ENCODE data around the gene MYLK3. TPM values are rescaled to one million over a fixed set of nuclear protein-coding genes. Genes with fewer than 3 reads are reported as not detected.

Gene MYLK3
- total and polyA plus RNA-seq, 2 of the 4 experiments (the other 2 are of a cell fraction) = under 0.01 to 0.03 TPM

GRCh38 chr16:46720619-46721018 lies 27.5 kb downstream of the MYLK3 start:
- in situ Hi-C loops (cut with MboI; ENCODE audit: low sequenced_read_pairs) = no loop called here
- no peak overlapping the region for H3K9ac ChIP-seq (ENCODE audit: low read depth, low read length)
- ATAC-seq (ENCODE audit: low read depth) (no peak), DNase-seq (no peak)
- ChIA-PET CTCF (no interaction called here), POLR2A (ENCODE audit: unreplicated experiment) (no interaction called here)
- H3K79me1 ChIP-seq (ENCODE audit: low read depth in 1 of 2, low read length in 2 of 2) = no peaks in the 10 kb centered on the region
- intact Hi-C loops (cut with micrococcal nuclease) = no loop called here
- no peak overlapping the region for H3K18ac ChIP-seq (ENCODE audit: low read depth, low read length)
- no peak overlapping the region for H3K4ac ChIP-seq (ENCODE audit: low read depth, low read length)
- no peak overlapping the region for H2AK9ac ChIP-seq (replicated peaks; ENCODE audit: low read depth, low read length, poor library complexity)
- no peaks in the 10 kb centered on the region for H3K36me3 ChIP-seq (ENCODE audit: control insufficient read depth, insufficient read depth, low read length)
- H2BK120ac ChIP-seq (ENCODE audit: low read depth, low read length) = no peak overlapping the region
- H3K14ac ChIP-seq (replicated peaks; ENCODE audit: low read depth, low read length) = no peak overlapping the region
- TF ChIP-seq RCOR1 (IDR thresholded peaks at IDR 0.05; ENCODE audit: insufficient replicate concordance, low read length) (no peak), MAFK (IDR thresholded peaks at IDR 0.05; ENCODE audit: low read depth, low read length) (no peak), POLR2A (IDR thresholded peaks at IDR 0.05; ENCODE audit: low read depth, low read length) (no peak)
- no peaks in the 10 kb centered on the region for H3K27me3 ChIP-seq (ENCODE audit: control insufficient read depth, insufficient read depth, low read length)
- H4K91ac ChIP-seq (ENCODE audit: insufficient read depth, low read depth, low read length) = no peak overlapping the region
- no peak overlapping the region for H2AFZ ChIP-seq (replicated peaks; ENCODE audit: low read length, poor library complexity)
- no peak overlapping the region for H2AK5ac ChIP-seq (ENCODE audit: low read depth, low read length)
- no peaks in the 10 kb centered on the region for H3K4me1 ChIP-seq (ENCODE audit: control insufficient read depth, insufficient read depth, low read length)
- dilution Hi-C loops (cut with HindIII; ENCODE audit: low sequenced_read_pairs, unreplicated experiment) = no loop called here
- H3K27ac ChIP-seq (ENCODE audit: insufficient read depth, low read length) = no peak overlapping the region
- H4K20me1 ChIP-seq (ENCODE audit: insufficient read depth, low read length) = no peaks in the 10 kb centered on the region
- no CpG with 5 or more reads among the region's 2 CpGs for WGBS, 2 experiments (ENCODE audit: extremely low coverage in 2 of 2, insufficient read length in 1 of 2)
- H3K4me2 ChIP-seq (ENCODE audit: low read depth, low read length) = no peak overlapping the region
- no peak overlapping the region for H3K4me3 ChIP-seq (ENCODE audit: insufficient read depth, low read depth, low read length)
- no peak overlapping the region for H2BK20ac ChIP-seq (ENCODE audit: low read depth, low read length)
- H4K8ac ChIP-seq (ENCODE audit: low read depth in 2 of 2, low read length in 2 of 2) = no peak overlapping the region
- H2BK15ac ChIP-seq (ENCODE audit: low read depth, low read length) = no peak overlapping the region
- H3K9me1 ChIP-seq (ENCODE audit: insufficient read depth, low read length) = no peaks in the 10 kb centered on the region
- no peak overlapping the region for H3K23ac ChIP-seq (ENCODE audit: low read depth, low read length)
- H2BK5ac ChIP-seq (ENCODE audit: low read depth, low read length, poor library complexity, severe bottlenecking) = no peak overlapping the region
- BruUV-seq (replicated peaks) = no TSS peak
- H3K56ac ChIP-seq (ENCODE audit: extremely low read depth, insufficient read depth, low read length) = no peak overlapping the region; the same call in 1 of the 2 replicates
- H4K5ac ChIP-seq (ENCODE audit: low read depth, low read length) = no peak overlapping the region
- no peaks in the 10 kb centered on the region for H3K9me3 ChIP-seq (ENCODE audit: control insufficient read depth, insufficient read depth, low read length)
